Activated naive CD4-positive, alpha-beta T cell treated with anti-CD3 and anti-CD28 coated beads, Interleukin-2, amount 50 U/mL, for 16 hours (primary cell): Measurements from ENCODE around the gene CCND3.

Source experiments
- DNase-seq: peaks from one replicate; pipeline ENCODE4 v3.0.0-alpha.2; 2020

CCND3 gene

DNA sequence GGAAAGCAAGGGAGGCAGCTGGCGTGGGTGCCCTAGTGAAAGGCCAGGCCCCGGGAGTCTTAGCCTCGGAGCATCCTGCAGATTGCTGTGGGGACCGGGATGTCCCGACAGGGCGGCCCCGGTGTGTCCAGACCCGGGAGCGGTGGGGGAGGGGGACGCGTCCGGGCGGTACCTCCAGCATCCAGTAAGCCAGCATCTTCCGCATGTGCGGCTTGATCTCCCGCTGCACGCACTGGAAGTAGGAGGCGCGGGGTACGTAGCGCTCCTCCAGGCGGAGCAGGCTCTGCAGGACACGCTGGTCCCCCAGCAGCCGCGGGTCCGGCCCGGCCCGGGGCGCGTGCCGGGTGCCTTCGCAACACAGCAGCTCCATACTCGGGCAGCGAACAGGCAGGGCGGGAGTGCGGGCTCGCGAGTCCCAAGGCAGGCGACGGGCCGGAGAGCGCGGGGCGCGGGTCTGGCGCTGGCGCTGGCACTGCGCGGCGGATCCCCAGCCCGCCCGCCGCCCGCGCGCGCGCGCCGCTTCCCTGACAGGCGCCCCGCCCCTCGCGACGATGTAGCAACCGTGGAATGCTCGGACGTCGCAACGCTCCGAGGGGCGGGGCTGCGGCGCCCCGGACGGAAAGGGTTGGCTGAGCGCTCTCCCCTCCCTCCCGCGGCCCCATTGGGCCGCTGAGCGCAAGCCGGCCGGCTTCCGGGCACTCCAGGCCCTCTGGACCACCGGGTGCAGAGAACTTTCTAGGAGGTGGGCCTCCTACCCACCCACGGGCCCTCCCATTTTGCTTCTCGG, at the start of gene CCND3:
Gene CCND3 (minus strand): TSS at position 529 of the 787 bp plus-strand sequence. CDS start 159 bp downstream, at position 370.
- DNase-seq: peak; percentile 91

DNA sequence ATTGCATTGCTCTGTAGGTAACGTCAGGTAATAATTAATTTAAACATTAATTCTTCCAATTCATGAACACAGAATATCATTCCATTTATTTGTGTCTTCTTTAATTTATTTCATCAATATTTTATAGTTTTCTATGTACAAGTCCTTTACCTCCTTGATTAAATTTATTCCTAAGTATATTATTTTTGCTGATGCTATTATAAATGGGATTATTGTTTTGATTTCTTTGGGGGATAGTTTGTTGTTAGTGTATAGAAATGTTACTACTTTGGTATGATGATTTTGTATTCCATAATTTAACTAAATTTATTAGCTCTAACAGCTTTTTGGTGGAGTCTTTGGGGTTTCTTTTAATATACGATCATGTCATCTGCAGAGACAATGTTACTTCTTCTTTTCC, 44.7 kb upstream of the CCND3 start:
- no peak for DNase-seq

- no peak for DNase-seq
These were observed 43.0 kb upstream of the CCND3 start for GRCh38 chr6:41984623-41985022.

- peak; percentile 40 for DNase-seq
These were observed 35.3 kb upstream of the CCND3 start for GRCh38 chr6:41976794-41977484.

DNA sequence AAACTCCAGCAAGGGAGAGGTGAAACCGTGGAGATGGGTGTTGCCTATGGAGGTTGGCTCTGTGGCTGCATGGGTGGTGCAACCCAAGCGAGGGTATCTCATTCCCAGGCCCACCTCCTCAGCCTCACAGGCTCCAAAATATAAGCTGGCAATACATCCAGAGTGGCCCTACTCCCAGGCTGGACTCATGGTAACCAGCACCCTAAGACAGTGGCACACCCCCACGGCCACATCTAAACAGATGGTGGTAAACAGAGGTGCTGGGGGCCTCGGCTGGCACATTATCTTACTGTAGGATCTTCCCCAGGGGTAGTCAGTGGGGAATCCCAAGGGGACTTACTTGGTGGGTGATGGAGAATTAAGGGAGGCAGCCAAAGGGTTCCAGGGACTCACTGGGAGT, 33.7 kb upstream of the CCND3 start:
- no peak for DNase-seq

DNA sequence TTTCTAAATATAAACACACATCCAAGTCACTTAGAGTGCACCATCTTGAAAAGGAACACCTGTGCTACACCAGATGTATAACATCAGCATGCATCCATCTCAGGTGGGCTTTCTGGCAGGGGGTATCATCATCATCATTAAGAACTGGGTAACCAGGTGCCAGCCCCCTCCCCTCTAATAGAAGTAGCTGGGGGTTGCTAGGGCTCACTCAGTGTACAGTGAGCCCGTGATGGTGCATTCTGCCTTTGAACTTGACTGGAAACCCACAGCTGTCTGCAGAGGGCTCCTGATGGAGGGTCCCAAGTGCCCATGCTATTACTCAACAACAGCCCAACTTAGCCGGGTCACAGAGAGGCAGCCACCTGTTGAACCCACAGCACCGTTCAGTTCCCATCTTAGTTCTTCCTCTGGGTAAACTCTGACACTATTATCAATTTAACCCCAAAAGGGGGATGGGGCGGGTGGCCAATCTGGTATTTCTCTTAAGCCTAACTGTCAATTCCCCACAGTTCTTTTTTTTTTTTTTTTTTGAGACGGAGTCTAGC, 32.7 kb upstream of the CCND3 start:
- no peak for DNase-seq

- no peak for DNase-seq
These were observed 31.2 kb upstream of the CCND3 start for GRCh38 chr6:41972826-41973225.

DNA sequence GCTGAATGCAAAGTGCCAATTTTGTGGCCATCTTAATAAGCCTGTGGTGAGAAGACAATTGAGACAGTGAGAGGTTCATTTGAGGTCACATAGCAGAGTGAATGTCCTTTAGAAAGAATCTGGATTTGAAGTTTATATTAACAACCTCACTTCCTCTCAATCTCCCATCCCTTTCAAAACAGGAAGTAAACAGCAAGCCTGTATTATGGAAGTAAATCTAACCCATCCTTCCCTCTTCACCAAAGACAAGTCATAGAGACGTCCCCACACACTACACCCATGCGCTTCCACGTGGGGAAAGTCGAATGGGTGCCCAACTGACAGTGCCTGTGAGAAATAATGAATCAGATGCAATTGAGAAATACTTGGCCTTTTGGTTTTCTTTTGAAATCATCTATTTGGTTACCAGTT, 28.8 kb upstream of the CCND3 start:
- peak; percentile 72 for DNase-seq

GRCh38 chr6:41967312-41968287, 26.0 kb upstream of the CCND3 start:
- DNase-seq: no peak

DNA sequence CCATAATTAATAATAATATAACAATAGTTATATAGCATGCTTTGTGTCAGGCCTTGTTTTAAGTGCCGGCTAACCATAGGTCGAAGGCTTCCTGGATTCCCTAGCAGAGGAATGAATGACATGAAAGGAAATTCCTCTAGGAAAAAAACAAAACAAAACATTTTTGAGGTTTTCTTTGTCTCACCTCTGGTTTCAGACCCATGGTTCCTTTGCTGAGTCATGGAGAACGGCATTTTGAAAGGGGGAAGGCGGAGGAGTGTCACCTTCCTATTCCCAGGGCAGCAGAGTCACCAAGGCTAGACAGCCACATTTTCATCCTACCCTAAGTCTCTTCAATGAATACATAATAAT, 25.3 kb upstream of the CCND3 start:
- DNase-seq: no peak

DNA sequence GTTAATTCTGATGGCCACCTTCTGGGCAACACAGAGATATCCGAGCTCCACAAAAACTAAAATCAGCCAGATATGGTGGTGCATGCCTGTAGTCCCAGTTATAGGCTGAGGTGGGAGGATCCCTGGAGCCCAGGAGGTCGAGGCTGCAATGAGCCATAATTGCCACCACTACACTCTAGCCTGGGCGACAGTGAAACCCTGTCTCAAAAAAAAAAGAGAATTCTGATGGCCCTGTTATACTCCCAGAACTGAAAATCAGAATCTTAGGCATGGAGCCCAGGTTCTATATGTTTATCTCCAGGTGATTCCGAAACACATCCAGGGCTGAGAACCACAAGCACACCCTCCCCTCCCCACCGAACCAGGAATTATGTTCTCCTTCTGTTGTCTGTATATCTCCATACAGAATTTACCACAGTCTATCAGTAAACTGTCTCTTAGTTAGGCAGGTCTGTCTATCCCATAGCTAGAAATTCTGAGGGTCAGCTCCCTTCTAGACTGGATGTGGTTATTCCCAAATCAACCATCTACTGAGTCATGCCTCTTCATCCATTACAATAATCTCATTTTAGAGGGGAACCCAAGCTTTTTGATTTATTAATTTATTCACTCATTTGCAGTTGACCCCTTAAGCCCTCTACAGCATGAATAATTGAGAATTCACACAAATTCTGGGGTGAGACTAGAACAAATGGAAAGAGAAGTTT, 24.8 kb upstream of the CCND3 start:
- DNase-seq: no peak

DNA sequence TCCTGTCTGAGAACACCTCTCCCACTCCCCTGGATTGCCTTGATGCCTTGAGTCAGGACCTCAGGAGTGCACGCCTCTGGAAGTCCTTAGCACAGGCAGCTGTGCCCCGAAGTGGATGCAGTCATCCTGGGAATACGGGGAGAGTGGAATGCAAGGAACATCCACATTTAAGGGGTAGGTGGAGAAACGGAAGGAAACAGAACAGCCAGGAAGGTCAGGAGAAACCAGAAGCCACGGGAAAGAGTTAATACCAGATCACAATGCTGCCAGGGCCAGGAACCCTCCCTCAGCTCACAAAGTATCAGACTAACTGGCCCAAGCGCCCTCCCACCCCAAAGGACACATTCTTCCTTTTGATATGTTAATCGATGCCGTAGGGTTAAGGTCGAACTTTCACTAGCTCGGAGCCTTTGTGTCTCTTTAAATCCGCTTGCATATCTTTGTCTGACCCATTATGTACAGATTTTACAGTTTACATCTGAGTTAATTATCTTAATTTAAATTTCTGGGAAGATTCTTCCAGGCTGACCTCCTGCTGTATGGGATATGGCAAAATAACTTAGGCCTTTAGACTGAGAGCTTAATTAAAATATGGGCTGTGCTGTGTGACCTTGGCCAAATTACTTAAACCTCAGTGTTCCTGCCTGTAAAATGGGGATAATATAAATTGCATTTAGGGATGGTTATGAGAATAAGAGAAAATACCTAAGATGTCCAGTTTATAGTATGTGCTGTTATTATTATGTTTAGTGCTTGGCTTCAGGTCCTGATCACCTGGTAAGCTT, 24.0 kb upstream of the CCND3 start:
- DNase-seq: no peak

- no peak for DNase-seq
These were observed 22.7 kb upstream of the CCND3 start for GRCh38 chr6:41964201-41964887.

GRCh38 chr6:41963371-41963770, 21.8 kb upstream of the CCND3 start:
- DNase-seq: no peak

- no peak for DNase-seq
These were observed 18.4 kb upstream of the CCND3 start for GRCh38 chr6:41960028-41960427.

DNA sequence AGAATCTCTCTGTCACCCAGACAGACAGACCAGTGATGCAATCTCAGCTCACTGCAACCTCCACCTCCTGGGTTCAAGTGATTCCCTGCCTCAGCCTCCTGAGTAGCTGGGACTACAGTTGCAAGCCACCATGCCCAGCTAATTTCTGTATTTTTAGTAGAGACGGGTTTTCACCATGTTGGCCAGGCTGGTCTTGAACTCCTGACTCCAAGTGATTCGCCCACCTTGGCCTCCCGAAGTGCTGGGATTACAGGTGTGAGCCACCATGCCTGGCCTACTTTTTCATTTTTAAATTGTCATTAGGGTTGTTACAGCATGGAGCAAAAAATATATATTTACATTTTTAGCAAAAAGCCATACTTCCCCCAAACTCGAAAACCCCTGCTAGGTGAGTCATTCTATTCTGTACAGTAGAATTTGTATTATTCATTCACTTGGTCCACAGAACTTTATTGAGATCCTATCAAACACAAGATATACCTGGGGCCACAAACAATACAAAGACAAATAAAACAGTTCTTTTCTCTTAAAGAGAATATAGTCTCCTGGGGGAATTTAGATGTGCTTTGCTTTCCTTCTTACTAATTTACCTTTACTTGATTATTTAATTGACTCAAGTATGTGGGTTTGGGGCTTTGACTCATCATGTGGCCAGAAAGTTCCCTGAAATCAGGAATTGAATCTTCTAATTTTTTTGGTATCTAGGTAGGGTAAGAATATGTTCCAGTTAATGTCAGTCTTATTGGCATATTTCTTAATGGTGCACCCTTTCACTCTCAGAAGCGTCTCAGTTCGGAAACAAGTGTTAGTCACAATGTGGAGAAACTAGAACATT, 16.6 kb upstream of the CCND3 start:
- DNase-seq: peak; percentile 45

GRCh38 chr6:41957117-41957516, 15.5 kb upstream of the CCND3 start:
- DNase-seq: no peak

- DNase-seq: no peak
These were observed 13.8 kb upstream of the CCND3 start for GRCh38 chr6:41955412-41955811.

DNA sequence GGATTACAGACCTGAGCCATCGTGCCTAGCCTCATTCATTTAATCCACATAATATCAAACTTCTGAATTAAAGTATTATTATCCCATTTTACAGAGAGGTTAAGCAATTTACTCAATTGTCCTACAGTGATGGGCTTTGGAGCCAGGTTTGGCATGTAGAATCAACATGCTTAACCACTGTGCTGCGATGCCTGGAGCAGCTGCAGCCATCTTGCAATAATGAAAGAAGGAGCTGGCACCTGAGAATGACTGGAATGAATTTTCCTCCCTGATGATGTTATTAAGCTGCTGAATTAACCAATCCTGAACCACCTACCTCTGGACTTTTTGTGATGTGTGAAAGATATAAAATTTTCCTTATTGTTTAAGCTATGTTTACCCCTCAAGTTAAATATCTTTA, 13.1 kb upstream of the CCND3 start:
- DNase-seq: no peak
